ENCODE measurements around the gene USO1.
"Not testable (repeated sequence)": the region's sequence is repeated elsewhere in the genome, so short reads cannot be mapped to it uniquely, and the experiment has no call there.

The USO1 gene, protein sequence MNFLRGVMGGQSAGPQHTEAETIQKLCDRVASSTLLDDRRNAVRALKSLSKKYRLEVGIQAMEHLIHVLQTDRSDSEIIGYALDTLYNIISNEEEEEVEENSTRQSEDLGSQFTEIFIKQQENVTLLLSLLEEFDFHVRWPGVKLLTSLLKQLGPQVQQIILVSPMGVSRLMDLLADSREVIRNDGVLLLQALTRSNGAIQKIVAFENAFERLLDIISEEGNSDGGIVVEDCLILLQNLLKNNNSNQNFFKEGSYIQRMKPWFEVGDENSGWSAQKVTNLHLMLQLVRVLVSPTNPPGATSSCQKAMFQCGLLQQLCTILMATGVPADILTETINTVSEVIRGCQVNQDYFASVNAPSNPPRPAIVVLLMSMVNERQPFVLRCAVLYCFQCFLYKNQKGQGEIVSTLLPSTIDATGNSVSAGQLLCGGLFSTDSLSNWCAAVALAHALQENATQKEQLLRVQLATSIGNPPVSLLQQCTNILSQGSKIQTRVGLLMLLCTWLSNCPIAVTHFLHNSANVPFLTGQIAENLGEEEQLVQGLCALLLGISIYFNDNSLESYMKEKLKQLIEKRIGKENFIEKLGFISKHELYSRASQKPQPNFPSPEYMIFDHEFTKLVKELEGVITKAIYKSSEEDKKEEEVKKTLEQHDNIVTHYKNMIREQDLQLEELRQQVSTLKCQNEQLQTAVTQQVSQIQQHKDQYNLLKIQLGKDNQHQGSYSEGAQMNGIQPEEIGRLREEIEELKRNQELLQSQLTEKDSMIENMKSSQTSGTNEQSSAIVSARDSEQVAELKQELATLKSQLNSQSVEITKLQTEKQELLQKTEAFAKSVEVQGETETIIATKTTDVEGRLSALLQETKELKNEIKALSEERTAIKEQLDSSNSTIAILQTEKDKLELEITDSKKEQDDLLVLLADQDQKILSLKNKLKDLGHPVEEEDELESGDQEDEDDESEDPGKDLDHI

DNA sequence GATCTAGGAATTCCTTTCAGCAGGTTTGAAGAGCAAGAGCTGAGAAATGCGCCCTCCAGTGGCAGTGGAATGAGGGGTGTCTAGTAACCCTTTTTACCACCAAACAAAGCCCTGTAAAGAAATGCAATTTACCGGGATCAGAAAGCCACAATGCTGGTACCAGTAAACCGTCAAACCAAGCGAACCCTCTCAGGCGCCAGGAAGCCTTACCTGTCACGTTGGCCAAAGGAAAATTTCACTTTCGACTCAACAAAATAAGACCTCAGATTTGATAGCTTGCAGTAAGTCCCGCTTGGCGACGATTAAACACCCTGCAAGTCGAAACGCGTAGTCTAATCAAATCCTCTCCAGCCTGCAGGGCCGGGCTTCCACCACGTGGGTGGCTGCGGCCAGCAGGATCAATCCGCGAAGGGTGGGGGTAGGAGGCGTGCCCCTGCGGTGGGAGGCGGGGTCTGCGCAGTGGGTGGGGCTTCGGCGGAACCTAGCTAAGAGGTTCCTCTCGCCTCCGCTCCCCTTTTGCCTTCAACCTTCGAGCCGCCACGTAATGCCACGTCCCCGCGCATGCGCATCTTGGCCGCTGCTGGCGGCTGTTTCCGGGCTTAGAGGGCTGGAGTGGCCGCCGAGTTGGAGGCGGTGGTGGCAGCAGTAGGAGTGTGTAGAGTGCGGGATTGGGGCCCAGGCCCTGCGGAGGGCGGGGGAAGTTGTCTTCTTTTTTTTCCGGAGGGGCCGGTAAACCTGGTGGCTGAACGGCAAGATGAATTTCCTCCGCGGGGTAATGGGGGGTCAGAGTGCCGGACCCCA, at the start of gene USO1:
Gene USO1, plus strand, starts transcription at position 512 of the 801 bp plus-strand sequence. Its CDS starts 243 bp downstream, at position 755.
- peak; percentile 98 to 99 for DNase-seq (ENCODE audit: low read depth in 2 of 2, low spot score in 1 of 2)

- DNase-seq (ENCODE audit: low read depth in 2 of 2, low spot score in 1 of 2) = no peak
Measured at GRCh38 chr4:75675004-75675531, 49.3 kb upstream of the USO1 start.

- DNase-seq (ENCODE audit: low read depth in 2 of 2, low spot score in 1 of 2) = no peak
Measured at GRCh38 chr4:75678473-75678872, 45.9 kb upstream of the USO1 start.

GRCh38 chr4:75678965-75679364, 45.4 kb upstream of the USO1 start:
- no peak for DNase-seq (ENCODE audit: low read depth in 2 of 2, low spot score in 1 of 2)

DNA sequence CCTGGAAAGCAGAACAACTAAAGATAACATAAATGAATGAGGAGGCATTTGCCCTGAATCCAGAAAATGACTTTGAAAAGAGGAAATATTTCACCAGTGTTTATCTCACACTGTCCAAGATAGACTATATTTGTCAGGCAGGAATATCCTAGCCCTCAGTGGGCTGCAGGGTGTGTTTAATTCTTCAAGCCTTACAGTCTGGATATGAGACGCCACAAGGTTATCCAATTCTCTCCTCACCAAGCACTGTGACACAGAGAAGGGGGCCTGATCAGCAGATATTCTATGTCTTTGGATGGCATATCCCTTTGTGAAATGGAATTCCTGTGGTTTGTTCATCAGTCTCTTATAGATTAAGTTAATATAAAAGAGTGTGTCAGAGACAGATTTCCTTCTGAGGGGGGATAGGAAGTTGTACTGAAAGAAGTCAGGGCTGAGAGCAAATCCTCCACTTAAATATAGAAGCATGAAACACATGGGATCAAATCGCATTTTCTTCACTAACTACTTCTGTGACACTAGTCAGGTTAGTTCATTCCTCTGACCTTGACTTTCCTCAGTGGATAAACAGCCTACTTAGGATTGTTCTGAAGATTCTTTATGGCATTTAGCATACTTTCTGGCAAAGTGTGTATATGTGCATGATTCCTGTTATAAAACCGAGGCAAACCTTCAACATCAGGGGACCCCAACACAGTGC, 44.4 kb upstream of the USO1 start:
- no peak for DNase-seq (ENCODE audit: low read depth in 2 of 2, low spot score in 1 of 2)

- no peak for DNase-seq (ENCODE audit: low read depth in 2 of 2, low spot score in 1 of 2)
Measured at GRCh38 chr4:75683482-75684155, 40.8 kb upstream of the USO1 start.

- DNase-seq (ENCODE audit: low read depth in 2 of 2, low spot score in 1 of 2) = no peak
Measured at GRCh38 chr4:75685546-75686189, 38.7 kb upstream of the USO1 start.

GRCh38 chr4:75686346-75686745, 38.0 kb upstream of the USO1 start:
- peak in 1 of 2 donors; percentile 24 for DNase-seq (ENCODE audit: low read depth in 2 of 2, low spot score in 1 of 2)

DNA sequence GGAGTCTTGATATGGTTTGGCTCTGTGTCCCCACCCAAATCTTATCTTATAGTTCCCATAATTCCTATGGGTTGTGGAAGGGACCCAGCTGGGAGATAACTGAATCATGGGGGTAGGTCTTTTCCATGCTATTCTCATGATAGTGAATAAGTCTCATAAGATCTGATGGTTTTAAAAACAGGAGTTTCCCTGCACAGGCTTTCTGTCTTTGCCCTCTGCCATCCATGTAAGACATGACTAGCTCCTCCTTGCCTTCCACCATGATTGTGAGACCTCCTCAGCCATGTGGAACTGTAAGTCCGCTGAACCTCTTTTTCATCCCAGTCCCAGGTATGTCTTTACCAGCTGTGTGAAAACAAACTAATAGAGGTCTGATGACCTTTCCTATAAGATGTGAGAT, 37.3 kb upstream of the USO1 start:
- not testable (repeated sequence) for DNase-seq (ENCODE audit: low read depth in 2 of 2, low spot score in 1 of 2)

GRCh38 chr4:75692066-75692465, 32.3 kb upstream of the USO1 start:
- not testable (repeated sequence) for DNase-seq (ENCODE audit: low read depth in 2 of 2, low spot score in 1 of 2)

DNA sequence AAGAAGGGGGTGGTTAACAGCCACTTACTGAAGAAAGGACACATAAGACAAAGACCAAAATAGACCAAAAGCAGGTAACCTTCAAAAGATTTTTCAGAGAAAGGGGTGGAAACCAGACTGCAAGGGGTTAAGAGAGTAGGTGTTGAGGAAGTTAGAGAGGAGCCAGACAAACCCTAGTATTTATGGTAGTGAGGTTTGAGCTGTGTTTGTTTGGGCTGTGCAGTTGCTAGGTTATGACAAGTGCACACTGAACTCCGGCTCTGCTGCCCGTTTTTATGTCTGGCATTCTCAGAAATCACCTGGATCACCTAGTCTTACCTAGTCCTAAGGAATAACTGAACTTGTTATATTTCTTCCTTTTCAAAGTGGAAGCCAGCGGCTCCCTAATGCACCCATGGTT, 28.3 kb upstream of the USO1 start:
- no peak for DNase-seq (ENCODE audit: low read depth in 2 of 2, low spot score in 1 of 2)

- no peak for DNase-seq (ENCODE audit: low read depth in 2 of 2, low spot score in 1 of 2)
Measured at GRCh38 chr4:75696581-75696980, 27.8 kb upstream of the USO1 start.

- no peak for DNase-seq (ENCODE audit: low read depth in 2 of 2, low spot score in 1 of 2)
Measured at GRCh38 chr4:75698162-75698962, 26.0 kb upstream of the USO1 start.

DNA sequence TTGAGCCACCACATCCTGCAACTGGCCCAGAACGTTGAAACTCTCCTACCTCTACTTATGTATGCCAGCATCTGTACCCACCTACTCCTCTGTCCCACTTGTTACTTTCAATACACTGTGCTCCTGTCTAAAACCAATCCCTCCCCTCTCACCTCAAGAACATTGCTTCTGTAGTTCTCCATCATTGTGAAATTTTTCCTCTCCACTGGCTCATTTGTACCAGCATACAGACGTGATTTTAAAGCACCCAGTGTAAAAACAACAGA, 25.5 kb upstream of the USO1 start:
- DNase-seq (ENCODE audit: low read depth in 2 of 2, low spot score in 1 of 2) = no peak

DNA sequence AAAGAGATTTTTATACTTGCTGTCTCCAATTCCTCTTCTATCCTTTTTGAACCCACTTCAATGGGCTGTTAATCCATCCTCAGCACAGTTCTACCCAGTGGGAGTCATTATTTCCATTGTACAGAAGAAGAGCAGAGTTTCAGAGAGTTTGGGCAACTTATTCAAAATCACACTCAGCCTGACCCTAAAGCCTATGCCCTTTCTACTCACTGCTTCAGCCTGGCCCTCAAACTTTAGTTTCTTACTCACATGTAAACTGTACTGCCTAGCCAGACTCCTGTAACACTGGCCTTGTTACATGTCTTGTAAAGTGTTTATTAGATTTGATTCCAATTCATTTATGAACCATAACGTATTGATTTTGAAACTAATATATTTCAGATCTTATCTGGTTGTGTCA, 25.1 kb upstream of the USO1 start:
- DNase-seq (ENCODE audit: low read depth in 2 of 2, low spot score in 1 of 2) = no peak

DNA sequence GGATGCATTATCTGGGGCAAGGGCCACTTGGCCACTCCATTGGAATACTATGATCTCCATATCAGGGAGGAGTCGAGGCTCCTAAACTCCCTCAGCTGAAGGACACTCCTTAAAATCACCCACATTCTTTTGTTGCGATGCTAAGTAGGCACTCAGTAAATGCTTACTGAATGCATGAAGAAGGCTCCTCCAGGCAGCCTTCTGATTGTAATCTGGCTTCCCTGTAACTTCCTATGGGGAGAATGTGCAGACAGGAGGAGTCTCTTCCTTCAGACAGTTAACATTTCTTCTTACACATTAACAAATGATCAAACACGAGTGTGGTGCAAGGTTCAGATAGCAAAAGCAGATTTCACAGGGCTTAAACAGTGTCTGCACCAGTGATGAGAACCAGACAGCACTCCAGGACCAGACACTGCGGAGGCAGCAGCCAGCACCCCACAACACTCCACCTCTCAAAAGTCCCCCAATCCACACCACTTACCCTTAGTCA, 21.4 kb upstream of the USO1 start:
- DNase-seq (ENCODE audit: low read depth in 2 of 2, low spot score in 1 of 2) = no peak

DNA sequence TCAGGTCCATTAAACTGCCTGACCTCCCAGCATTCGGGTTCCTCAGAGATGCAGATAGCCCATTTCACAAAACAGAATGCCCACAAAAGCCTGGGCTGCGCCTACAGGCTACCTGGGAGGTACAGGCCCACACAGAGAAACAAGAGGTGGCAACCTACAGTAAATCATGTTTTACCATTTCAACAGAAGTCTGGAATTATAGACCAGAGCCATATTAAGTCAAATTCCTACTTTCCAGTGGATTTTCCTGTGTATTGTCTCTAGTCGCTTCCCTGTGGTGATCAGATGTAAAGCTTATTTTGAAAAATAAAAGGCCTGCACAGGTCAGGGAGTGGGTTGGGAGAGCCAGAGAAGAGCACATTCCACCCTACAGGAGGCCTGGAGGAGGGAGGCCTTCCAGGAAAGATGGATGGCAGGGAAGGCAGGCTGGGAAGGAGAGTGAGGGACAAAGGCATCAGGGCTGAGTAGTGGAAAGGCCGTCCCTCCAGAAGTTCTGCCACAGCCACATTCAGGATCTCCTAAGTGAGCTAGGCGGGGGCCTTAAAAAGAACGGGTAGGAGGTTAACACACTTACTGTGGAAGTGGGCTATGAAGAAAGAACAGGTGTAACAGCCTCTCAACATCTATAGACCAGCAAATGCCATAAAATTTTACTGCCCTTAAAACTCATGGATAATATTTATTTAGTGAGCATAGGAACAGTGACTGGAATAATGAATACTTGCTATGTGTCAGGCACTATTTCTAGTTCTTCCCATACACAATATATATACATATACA, 19.0 kb upstream of the USO1 start:
- DNase-seq (ENCODE audit: low read depth in 2 of 2, low spot score in 1 of 2) = no peak

- DNase-seq (ENCODE audit: low read depth in 2 of 2, low spot score in 1 of 2) = peak in 1 of 2 donors; percentile 16
Measured at GRCh38 chr4:75708218-75708691, 16.1 kb upstream of the USO1 start.

All from stimulated activated CD8-positive, alpha-beta memory T cell treated with anti-CD3 and anti-CD28 coated beads, Interleukin-4, amount 100 ng/mL, for 4 hours (primary cell).